Measurements from ENCODE around the gene LANCL3. TPM values are rescaled to one million over a fixed set of nuclear protein-coding genes. Genes with fewer than 3 reads are reported as not detected.
"Not testable (repeated sequence)": the region's sequence is repeated elsewhere in the genome, so short reads cannot be mapped to it uniquely, and the experiment has no call there.

LANCL3 gene
- total RNA-seq, 1 donor from 2014 or later = 0.03 TPM

- no peaks in the 10 kb centered on the region for H3K4me1 Mint-ChIP-seq (ENCODE audit: unreplicated experiment)
- no peak for TF ChIP-seq CTCF (IDR thresholded peaks at IDR 0.05)
- no peak overlapping the region for H3K4me3 Mint-ChIP-seq (ENCODE audit: unreplicated experiment)
- H3K27me3 Mint-ChIP-seq (ENCODE audit: unreplicated experiment) = peaks cover 4% of the 10 kb centered on the region
- H3K27ac Mint-ChIP-seq (ENCODE audit: unreplicated experiment) = no peak overlapping the region
- no peaks in the 10 kb centered on the region for H3K36me3 Mint-ChIP-seq (ENCODE audit: unreplicated experiment)
- DNase-seq (ENCODE audit: extremely low spot score, unreplicated experiment) = no peak
- no peaks in the 10 kb centered on the region for H3K9me3 Mint-ChIP-seq (ENCODE audit: unreplicated experiment)
These were observed 8.6 kb downstream of the LANCL3 start for GRCh38 chrX:37580080-37580479.

- not testable (repeated sequence) for H3K9me3 Mint-ChIP-seq (ENCODE audit: unreplicated experiment); H3K4me3 Mint-ChIP-seq (ENCODE audit: unreplicated experiment); H3K27me3 Mint-ChIP-seq (ENCODE audit: unreplicated experiment); DNase-seq (ENCODE audit: extremely low spot score, unreplicated experiment); H3K27ac Mint-ChIP-seq (ENCODE audit: unreplicated experiment); H3K36me3 Mint-ChIP-seq (ENCODE audit: unreplicated experiment); H3K4me1 Mint-ChIP-seq (ENCODE audit: unreplicated experiment)
These were observed 15.9 kb downstream of the LANCL3 start for GRCh38 chrX:37587337-37587736.

- no peak for DNase-seq (ENCODE audit: extremely low spot score, unreplicated experiment)
- no peak overlapping the region for H3K4me3 Mint-ChIP-seq (ENCODE audit: unreplicated experiment)
- peaks cover 9% of the 10 kb centered on the region for H3K9me3 Mint-ChIP-seq (ENCODE audit: unreplicated experiment)
- no peak overlapping the region for H3K27ac Mint-ChIP-seq (ENCODE audit: unreplicated experiment)
- no peaks in the 10 kb centered on the region for H3K27me3 Mint-ChIP-seq (ENCODE audit: unreplicated experiment)
- H3K4me1 Mint-ChIP-seq (ENCODE audit: unreplicated experiment) = no peaks in the 10 kb centered on the region
- TF ChIP-seq CTCF (IDR thresholded peaks at IDR 0.05) = no peak
- no peaks in the 10 kb centered on the region for H3K36me3 Mint-ChIP-seq (ENCODE audit: unreplicated experiment)
These were observed 18.6 kb downstream of the LANCL3 start for GRCh38 chrX:37590047-37590446.

- Mint-ChIP-seq H3K9me3 (ENCODE audit: unreplicated experiment) (peaks cover 5% of the 10 kb centered on the region), H3K4me1 (ENCODE audit: unreplicated experiment) (no peaks in the 10 kb centered on the region), H3K27ac (ENCODE audit: unreplicated experiment) (no peak overlapping the region), H3K36me3 (ENCODE audit: unreplicated experiment) (no peaks in the 10 kb centered on the region), H3K4me3 (ENCODE audit: unreplicated experiment) (no peak overlapping the region), H3K27me3 (ENCODE audit: unreplicated experiment) (no peaks in the 10 kb centered on the region)
- no peak for DNase-seq (ENCODE audit: extremely low spot score, unreplicated experiment)
- no peak for TF ChIP-seq CTCF (IDR thresholded peaks at IDR 0.05)
These were observed 23.4 kb downstream of the LANCL3 start for GRCh38 chrX:37594755-37595382.

- H3K4me3 Mint-ChIP-seq (ENCODE audit: unreplicated experiment) = no peak overlapping the region
- H3K27me3 Mint-ChIP-seq (ENCODE audit: unreplicated experiment) = no peaks in the 10 kb centered on the region
- no peak for TF ChIP-seq CTCF (IDR thresholded peaks at IDR 0.05)
- H3K27ac Mint-ChIP-seq (ENCODE audit: unreplicated experiment) = no peak overlapping the region
- H3K4me1 Mint-ChIP-seq (ENCODE audit: unreplicated experiment) = no peaks in the 10 kb centered on the region
- H3K36me3 Mint-ChIP-seq (ENCODE audit: unreplicated experiment) = no peaks in the 10 kb centered on the region
- H3K9me3 Mint-ChIP-seq (ENCODE audit: unreplicated experiment) = no peaks in the 10 kb centered on the region
- DNase-seq (ENCODE audit: extremely low spot score, unreplicated experiment) = no peak
These were observed 28.3 kb downstream of the LANCL3 start for GRCh38 chrX:37599729-37600128.
